ENCODE measurements around the gene CRYL1.
A peak's percentile ranks its signal among the peaks of the same experiment; 100 is the strongest.

CRYL1 gene, protein sequence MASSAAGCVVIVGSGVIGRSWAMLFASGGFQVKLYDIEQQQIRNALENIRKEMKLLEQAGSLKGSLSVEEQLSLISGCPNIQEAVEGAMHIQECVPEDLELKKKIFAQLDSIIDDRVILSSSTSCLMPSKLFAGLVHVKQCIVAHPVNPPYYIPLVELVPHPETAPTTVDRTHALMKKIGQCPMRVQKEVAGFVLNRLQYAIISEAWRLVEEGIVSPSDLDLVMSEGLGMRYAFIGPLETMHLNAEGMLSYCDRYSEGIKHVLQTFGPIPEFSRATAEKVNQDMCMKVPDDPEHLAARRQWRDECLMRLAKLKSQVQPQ

GRCh38 chr13:20525601-20526544, at the start of gene CRYL1:
Gene CRYL1, minus strand, starts transcription at chr13:20525857. Its CDS starts 63 bp downstream, at chr13:20525794.
- peak; percentile 71 for DNase-seq

GRCh38 chr13:20573636-20574035, 48.0 kb upstream of the CRYL1 start:
- no peak for DNase-seq

DNA sequence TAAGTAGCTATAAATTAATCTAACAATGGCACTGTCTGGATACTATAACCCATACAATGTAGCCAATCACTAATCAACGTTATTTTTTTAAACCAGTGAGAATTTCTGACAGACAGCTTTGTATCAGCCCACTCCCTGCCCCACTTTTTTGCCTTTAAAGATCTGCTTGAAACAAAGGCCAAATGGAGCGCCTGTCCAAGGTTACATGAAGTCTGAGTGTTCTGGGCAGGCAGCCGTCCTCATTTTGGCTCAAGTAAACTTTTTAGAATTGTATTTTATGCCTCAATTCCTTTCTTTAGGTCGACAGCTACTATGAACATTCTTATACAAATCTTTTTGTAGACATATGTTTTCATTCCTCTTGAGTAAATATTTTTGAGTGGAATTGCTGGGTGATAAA, 47.5 kb upstream of the CRYL1 start:
- no peak for DNase-seq

- no peak for DNase-seq
Measured at GRCh38 chr13:20571676-20572075, 46.0 kb upstream of the CRYL1 start.

GRCh38 chr13:20570517-20570916, 44.9 kb upstream of the CRYL1 start:
- DNase-seq, result no peak

DNA sequence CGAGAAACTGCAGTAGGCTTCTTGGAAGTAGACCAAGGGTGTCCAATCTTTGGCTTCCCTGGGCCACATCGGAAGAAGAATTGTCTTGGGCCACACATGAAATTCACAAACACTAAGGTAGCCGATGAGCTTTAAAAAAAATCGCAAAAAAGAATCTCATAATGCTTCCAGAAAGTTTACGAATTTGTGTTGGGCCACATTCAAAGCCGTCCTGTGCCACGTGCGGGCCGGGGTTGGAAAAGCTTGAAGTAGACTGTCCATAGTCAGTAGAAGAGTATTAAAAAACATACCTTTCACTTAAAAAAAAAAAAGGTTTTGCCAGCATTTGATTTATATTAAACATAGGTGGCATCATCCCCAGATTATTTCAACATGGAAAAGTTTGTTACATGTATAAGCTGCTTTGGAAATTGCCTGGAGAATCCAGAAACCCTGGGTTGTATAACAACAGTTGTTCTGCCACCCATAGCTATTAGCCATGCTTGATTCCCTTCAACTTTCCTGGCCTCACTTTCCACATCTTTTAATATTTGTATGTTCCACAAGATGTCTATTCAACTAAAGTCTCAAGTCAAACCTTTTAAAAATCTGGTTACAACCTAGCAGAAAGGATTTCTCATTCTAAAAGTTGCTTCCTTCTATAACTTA, 42.3 kb upstream of the CRYL1 start:
- no peak for DNase-seq

- DNase-seq, result peak; percentile 95
Measured at GRCh38 chr13:20566898-20567874, 41.5 kb upstream of the CRYL1 start, which contains the start of gene IFT88. Gene IFT88, plus strand, starts transcription at chr13:20567157. Its CDS starts 7,229 bp downstream, at chr13:20574386.

DNA sequence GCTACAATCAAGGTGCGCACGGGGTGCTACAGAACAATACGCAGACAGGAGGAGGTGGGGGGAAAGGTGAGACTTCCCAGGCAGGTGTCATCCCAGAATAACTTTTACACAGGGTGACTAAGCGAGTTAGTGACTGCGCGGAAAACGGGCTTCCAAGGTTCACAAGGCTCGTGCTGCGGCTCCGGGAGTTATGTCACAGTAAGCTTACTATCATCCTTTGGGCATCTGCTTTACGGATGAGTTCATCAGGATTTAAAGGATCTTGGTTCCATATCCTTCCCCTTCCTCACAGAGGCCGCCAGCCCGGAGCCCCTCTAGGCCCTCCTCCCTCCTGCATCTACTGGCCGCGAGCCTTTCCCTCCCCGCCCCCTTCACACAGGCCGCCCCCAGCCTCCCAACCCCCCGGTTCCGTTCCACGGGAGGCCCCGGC, 40.8 kb upstream of the CRYL1 start:
- DNase-seq, result peak; percentile 81

- DNase-seq, result no peak
Measured at GRCh38 chr13:20565115-20565736, 39.6 kb upstream of the CRYL1 start.

DNA sequence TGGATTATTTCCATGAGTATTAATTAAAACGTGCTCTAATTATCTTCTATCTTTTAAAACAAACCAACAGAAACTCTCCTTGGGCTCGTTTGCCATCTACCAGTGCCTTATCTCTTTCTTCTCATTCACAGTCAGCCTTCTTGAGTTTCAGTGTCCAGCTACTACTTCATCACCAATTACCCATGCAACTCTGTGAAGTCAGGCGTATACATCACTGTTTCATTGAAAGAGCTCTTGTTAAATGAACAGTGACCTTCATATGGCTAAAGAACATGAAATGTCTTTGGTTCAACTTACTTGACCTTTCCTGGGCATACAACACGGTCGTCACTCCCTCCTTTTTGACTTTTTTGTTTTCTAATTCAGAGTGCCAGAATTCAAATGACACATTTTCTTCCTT, 36.1 kb upstream of the CRYL1 start:
- DNase-seq, result no peak

GRCh38 chr13:20559659-20560356, 34.2 kb upstream of the CRYL1 start:
- DNase-seq, result no peak

DNA sequence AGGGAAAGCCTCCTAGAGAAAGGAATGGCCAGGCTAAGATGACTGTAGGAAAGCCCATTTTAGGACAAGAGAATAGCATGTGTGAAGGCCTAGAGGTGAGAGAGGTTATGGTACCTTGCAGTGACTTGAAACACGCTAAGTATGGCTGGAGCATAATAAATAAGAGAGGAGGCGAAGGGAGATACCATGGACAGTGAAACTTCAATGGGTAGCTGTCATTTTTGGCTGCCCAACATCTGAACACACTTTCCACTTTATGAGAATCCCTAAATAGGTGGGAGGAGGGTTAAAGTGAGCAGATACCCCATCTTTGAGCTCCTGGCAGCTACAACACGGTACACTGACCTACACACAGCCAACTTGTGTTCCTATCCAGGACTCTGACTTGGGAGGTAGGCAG, 33.3 kb upstream of the CRYL1 start:
- DNase-seq, result no peak

GRCh38 chr13:20553311-20553710, 27.7 kb upstream of the CRYL1 start:
- no peak for DNase-seq

DNA sequence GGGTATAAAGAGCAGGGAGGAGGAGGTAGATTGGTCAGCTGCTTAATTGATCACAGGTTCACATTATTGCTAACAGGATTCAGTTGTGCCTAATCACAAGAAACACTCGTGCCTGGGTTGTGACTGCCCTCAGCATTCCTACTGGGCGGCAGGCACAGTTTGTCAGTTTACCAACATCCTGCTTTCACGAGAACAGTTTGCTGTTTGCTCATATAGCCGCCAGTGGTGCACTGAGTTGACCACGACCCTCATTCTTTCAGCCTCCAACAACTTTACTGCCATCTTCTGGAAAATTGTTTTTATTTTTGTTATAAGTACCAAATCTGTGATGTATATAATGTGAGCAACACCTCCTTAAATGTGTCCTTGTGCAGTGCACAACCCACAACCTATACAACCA, 25.1 kb upstream of the CRYL1 start:
- no peak for DNase-seq

- no peak for DNase-seq
Measured at GRCh38 chr13:20547479-20547908, 21.8 kb upstream of the CRYL1 start.

- no peak for DNase-seq
Measured at GRCh38 chr13:20546556-20546955, 20.9 kb upstream of the CRYL1 start.

DNA sequence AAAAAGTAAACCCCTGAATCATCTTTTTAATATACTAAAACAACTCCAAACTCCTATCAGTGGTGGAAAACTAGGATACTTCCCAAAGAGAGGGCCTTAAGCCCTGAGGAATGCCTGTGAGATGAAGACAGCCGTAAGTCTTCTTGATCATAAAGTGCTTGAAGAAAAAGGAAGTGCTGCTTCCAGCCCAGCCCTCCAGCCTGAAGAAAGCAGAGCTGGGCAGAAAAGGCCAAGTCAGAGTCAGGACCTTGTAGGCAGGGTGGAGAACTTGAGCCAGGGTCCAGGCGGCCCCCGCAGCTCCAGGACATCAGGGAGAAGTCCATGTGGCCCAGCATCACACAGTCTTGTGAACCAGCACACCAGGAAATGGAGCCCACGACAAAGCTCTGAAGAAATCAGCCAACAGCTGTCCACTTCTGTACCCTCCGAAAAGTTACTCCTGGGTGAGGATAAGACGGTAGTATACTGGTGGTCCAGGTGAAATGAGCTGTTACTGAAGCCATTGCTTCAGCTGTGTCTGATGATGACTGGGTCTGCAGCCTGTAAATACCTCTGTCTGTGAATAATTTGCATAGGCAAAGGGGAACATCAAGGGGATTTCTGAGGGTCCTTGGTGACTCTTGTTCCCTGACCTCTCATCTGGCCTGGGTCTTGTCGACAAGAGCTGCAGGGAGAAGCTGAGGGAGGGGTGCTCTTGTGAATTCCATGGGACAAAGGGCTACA, 18.7 kb upstream of the CRYL1 start:
- no peak for DNase-seq

DNA sequence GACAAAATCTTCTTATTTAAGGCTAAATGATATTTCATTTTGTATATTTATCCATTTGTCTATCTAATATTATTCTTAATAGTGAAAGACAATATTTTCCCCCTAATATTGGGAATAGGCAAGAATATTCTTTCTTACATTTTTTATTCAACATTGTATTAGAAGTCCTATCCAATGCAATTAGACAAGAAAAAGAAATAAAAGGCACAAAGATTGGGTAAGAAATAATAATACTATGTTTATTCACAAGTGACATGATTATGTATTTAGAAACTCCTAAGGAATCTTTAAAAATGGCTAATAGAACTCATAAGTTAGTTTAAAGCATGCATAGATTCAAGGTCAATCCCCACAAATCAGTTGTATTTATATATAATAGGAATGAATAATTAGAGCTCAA, 11.3 kb upstream of the CRYL1 start:
- DNase-seq, result no peak

- DNase-seq, result no peak
Measured at GRCh38 chr13:20534038-20534608, 8.5 kb upstream of the CRYL1 start.

DNA sequence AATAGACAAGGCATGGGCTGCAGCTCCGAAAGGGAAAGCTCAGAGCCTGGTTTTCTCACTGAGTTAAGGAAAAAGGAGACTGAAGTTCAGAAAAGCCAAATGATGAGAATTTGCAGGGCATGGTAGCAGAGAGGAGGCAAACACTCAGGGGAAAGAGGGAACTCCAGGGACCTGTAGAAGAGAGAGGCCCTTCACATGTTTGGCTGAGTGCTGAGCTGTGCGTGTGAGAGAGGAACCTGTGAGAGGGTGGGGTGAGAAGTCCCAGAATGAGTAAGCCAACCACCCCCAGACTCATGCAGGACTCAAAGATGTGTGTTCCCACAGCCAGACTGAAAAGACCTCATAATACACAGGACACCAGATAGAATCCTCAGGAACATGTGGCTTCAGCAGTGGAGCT, 2.8 kb upstream of the CRYL1 start:
- DNase-seq, result no peak
